Pons (tissue), 1 donor: Measurements from ENCODE around the gene HARBI1.
A peak's percentile ranks its signal among the peaks of the same experiment; 100 is the strongest.

Experiments
- DNase-seq: peaks from one replicate; pipeline ENCODE4 v3.0.0-alpha.2; 2016; ENCODE audit warnings: low spot score

The HARBI1 gene

DNA sequence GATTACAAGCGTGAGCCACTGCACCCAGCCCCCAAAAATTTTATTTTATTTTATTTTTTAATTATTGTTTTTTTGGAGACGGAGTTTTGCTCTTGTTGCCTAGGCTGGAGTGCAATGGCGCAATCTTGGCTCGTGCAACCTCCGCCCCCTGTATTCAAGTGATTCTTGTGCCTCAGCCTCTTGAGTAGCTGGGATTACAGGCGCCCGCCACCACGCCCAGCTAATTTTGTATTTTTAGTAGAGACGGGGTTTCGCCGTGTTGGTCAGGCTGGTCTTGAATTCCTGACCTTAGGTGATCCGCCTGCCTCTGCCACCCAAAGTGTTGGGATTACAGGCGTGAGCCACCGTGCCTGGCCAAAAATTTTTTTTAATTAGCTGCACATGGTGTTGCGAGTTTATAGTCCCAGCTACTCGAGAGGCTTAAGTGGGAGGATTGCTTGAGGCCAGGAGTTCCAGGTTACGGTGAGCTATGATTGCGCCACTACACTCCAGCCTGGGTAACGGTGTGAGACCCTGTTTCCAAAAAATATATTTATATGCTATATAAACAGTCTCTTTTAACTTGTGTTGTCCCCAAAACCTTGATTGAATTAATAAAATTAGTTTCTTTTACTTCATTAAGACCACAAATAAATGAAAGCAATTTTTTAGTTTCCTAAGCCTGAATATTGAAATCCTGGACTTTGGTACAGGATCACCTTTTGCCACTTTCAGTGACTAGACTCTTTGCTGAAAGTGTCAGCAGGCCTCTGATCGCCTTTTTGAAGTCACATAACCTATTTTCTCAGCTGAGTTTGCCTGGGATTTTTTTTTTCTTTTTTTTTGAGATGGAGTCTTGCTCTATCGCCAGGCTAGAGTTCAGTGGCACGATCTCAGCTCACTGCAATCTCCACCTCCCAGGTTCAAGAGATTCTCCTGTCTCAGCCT lies 16.5 kb upstream of the HARBI1 start:
- DNase-seq, result no peak

DNA sequence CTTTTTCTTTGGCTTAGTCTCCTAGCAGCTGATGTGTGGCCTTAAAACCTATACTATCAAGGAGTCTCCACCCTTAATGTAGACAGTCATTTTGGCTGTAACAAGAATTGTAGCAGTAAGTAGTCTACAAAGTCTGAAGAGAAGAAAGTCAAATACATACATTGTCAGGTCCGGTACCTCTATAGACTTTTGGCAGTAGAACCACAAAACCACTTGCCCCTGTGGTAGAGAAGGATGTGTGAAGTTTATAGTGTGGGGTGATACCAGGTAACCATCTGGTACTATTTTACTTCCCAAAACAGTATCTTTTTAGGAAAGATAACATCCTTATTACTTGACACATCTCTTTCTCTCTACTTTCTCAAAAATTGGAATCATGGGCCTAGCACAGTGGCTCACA lies 15.5 kb upstream of the HARBI1 start:
- DNase-seq, result no peak

DNA sequence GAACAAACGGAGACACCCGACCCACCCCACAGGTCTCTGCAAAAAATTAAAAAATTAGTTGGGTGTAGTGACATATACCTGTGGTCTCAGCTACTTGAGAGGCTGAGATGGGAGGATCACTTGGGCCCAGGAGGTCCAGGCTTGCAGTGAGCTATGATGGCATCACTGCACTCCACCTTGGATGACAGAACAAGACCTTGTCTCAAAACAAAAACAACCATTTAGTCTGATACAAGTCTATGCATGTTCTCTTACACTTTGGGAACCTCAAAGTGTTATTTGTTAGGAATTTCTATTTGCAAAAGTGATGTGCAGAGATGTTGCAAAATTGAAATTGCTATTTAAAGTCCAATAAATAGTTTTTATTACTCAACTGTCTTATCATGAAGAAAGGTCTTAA lies 14.6 kb upstream of the HARBI1 start:
- DNase-seq, result no peak

DNA sequence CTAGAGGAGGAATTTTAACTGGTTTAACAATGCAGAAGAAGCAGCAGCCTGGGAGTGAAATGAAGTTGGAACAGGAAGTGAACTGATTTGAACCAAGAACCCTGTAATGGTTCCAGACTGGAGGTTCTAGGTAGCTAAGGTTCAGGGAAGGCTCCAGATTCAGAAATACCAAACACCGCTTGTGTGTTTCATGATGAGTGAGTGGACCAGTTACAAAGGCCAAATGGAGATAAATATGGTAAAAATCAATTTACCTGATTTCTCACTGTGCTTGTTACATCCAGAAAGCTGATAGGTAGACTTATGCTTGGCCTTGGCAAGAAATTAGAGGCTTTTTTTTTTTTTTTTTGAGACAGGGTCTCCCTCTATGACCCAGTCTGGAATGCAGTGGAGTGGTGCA lies 13.2 kb upstream of the HARBI1 start:
- no peak for DNase-seq

DNA sequence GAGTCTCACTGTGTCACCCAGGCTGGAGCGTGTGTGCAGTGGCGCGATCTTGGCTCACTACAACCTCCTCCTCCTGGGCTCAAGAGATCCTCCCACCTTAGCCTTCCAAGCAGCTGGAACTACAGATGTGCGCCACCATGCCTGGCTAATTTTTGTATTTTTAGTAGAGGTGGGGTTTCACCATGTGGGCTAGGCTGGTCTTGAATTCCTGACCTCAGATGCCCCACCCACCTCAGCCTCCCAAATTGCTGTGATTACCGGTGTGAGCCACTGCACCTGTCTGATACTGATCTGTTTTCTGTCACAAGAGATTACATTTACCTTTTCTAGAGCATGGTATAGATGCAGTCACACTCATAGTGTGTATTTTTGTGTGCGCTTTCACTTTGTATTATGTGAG lies 11.9 kb upstream of the HARBI1 start:
- DNase-seq, result no peak

DNA sequence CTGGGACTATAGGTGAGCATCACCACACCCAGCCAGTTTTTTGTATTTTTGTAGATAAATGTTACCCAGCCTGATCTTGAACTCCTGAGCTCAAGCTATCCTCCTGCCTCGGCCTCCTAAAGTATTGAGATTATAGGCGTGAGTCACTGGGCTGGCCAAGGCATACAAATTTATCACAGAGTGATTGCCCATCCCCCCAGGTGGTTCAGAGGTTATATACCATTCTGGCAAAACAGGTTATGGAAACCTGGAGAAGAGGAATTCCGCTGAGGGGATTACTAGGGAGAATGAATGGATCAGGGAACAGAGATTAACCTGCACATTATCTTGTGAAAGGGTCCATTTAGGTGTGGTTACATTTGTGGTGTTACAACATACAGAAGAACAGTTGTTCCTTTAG lies 8.4 kb upstream of the HARBI1 start:
- no peak for DNase-seq

DNA sequence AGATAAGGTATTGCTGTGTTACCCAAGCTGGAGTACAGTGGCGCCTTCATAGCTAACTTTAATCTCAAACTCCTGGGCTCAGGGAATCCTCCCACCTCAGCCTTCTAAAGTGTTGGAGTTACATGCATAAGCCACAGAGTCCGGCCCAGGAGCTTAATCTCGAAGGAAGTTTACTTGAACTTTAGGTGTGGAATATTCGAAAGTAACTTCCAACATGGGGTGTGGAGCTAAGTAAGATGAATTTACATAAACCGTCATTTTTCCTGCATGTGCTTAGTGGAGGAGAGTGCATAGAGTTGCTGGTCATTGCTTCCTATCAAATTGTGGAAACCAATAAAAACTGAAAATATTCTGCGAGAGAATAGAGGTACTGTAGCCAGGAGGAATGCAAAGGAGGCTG lies 1.8 kb upstream of the HARBI1 start:
- no peak for DNase-seq

DNA sequence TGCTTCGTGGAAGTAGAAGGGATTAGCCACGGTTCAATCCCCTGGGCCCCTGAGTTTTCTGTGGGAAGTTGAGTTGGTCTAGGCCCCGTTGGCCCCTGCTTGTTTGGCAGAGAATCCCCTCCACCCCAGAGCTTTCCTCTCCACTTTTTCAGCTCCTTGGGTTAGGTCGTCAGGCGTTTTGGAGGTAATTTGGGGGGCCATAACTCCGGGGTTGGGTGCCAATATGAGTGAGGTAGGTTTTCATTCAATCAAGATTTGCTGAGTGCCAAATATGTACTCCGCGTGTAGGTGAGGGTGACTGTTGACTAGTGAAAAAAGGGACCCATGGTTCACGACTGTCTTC lies 916 bp upstream of the HARBI1 start:
- DNase-seq, result no peak

DNA sequence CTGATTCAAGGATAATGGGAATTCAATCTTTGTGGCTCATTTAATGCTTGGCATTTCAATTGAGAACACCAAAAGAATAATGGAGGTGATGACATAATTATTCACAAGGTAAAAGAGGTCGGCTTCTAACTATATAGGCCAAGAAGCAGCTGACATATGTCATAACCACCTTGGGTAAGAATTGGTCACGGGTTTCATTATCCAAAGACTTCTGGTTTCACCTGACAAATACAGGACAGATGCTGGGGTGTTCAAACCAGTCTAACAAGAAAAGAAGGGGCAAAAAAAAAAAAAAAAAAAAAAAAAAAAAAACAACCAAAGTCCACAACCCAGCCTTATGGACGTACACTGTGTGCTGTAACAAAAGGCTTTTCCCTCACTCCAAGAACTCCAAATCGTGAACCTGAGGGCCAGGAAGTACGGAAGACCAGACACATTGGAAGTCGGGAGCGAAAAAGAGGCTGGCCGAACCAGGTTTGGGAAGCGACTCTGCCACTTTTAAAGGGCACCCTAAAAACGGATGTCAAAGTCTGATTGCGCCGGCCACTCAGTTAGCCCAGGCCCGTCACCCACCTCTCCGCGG lies 385 bp downstream of the HARBI1 start:
- peak; percentile 39 for DNase-seq

DNA sequence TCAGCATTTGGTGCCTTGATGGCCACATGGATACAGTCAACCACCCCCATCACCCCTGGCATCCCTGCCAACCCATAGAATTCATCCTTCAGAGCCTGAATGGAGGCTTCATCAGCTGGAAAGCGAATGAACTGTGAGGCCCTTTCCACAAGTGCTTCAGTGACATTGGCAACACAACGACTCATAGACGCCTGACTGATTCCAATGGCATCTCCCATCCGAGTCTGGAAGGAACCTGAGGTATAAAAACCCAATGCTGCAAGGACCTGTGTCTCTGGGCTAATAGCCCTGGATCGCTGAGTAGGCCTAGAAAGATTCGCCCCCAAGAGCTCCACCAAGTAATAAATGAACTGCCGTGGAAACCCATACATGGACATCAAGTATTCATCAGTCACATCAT lies 1.3 kb downstream of the HARBI1 start:
- no peak for DNase-seq

DNA sequence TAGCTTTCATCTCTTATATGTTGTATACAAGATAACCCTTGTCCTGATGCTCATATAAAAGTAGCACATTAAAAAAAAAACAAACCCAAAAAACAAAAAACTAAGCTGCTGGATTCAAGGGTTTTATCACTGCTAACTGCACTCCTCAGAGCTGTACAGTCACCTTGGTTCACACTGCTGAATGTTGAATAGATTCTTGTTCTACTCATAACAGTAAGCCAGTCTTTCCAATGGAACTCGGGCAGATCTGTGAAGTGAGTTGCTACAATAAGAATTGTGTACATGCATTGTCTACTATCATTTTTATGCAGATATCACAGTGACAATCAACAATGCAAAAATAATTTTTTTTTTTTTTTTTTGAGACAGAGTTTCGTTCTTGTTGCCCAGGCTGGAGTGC lies 4.7 kb downstream of the HARBI1 start:
- peak; percentile 94 for DNase-seq

DNA sequence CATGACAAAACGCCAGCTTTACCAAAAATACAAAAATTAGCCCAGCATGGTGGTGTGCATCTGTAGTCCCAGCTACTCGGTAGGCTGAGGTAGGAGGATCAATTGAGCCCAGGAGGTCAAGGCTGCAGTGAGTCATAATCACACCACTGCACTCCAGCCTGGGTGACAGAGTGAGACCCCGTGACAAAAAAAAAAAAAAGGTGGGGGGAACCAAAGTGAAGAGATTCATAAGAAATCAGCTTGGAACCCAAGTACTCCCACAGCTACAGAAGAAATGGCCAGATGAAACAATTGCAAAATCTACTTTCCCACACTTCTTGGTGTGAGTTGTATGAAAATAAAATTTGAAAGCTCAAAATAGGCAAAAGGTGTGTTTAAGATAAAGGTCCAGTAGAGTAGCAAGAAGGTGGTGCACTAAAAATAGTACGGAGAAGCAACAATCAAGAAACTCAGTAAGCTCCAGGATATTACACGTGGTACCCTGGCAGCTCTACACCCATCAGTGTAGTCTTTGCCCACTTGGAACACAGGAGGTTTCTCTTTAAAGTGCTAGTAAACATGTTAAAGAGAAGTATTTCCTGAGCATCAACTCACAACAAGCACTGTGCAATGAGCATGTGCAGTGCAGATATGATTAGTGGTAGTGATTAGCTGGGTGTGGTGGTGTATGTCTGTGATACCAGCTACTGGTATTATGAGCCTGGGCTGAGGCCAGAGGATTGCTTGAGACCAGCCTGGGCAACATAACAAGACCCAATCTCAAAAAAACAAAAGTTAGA lies 5.3 kb downstream of the HARBI1 start:
- peak; percentile 60 for DNase-seq

DNA sequence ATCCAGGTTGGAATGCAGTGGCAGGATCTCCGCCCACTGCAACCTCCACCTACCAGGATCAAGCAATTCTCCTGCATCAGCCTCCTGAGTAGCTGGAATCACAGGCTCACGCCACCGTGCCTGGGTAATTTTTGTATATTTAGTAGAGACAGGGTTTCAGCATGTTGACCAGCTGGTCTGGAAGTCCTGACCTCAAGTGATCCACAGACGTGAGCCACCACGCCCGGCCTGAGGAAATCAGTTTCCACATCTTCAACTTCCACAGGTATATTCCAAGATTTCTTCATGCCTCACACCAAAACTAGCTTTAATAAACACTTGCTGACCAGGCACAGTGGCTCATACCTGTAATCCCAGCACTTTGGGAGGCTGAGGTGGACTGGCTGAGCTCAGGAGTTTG lies 7.6 kb downstream of the HARBI1 start:
- DNase-seq, result no peak

DNA sequence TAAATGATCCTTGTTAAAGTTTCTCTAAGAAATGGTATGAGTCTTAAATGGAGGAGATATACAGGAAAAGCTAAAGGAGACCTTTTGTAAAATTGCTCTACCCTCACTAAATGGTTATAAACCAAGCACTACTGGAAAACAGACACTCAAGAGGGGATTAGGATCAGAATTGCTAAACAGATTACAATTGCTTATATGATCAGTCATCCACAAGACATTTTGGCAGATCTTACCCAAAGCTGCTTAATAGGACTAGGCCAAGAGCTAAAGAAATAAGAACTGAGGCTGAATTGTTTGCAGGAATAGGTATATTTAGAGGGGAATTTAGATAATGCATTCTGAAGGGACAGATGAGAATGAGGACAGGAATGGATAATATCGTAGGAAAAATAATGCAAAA lies 9.5 kb downstream of the HARBI1 start:
- DNase-seq, result no peak

DNA sequence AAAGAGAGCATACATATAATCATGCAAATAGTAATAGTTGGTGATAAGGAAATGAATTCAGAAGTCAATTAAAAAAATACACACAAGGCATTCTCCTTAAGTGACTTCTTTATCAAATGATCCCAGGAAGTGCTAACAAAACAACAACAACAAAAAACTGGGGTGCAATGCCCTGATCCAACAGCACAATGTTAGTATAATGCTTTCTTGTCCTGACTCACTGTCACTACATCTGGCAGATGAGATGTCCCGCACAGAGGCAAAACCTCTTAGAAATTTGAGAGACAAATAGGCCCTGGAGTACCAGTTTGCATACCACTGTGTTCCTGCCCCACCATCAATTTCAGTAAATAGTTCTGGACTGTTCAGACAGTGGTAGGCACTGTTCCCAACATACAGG lies 12.2 kb downstream of the HARBI1 start:
- peak; percentile 71 for DNase-seq

DNA sequence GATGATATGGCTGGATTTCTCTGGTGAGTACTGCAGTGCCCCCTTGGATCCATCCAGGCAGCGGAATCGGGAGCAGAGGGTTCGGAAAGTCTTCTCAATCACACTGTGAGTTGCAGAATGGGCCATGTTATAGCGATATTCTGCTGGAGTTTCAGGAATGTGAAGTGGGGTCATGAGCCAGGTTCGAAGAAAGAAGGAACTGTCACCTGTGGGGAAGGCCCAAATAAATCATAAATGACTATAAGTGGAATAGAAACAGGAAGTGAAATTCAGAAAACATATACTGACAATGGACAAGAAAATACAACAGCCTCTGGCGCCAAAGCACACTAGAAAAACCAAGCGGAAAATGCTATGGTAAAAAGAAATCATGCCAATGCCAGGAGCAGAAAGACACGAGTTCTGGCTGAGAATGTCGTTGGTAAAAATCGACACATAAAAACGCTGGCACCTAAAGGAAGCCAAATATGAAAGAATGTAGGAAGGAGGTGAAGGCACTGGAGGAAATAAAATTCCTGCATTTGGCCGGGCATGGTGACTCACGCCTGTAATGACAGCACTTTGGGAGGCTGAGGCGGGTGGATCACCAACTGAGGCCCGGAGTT lies 13.2 kb downstream of the HARBI1 start:
- DNase-seq, result no peak

DNA sequence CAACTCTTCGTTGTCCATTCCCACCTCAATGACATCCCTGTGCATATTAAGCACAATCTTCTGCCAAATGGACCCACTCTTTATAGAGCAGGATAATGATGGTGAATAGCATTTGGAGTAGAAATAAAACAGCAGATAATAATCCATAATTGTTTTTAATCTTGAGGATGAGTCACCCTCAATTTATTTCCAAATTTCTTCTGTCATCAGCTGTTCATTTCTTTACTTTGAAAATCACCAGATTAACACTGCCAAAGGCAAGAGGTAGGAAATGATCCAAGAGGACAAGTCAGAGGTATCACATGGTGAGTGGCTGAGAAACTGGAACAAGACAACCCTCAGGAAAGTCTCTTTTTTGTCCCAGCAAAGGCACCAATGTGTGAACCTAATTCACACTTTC lies 15.9 kb downstream of the HARBI1 start:
- DNase-seq, result peak; percentile 47

DNA sequence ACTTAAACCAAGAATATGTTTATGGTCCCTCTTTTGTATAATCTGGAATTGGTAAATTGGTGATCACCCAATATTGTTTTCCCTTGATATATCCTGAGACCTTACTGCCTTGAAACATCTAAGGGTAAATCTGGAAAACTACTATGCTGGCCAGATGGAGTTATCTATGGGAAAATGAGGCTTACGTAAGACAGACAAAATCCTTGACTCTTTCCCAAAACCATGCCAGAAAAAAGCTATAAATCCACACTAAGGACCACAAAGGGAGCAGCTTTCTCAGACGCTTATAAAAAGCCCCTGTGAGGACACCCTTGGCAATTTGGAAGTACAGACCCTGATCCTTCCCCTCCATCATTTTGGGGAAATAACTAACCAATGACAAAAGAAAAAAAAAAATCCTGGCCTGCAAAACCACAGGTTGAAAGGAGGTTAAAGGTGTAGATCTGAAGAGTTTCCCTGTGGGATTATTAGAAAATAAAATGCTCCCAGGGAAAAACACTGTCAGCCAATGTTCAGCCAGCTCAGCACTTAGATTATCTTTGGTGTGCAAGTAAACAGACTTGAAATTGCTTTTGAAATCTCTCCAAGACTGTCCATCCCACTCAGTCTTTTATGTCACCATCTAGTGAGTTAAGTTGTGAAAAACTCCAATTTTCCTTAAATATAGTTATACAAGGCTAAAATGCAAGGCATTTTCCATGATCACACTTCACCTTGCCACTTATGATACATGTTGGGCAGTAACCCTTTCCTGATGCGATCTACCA lies 16.6 kb downstream of the HARBI1 start:
- DNase-seq, result no peak

DNA sequence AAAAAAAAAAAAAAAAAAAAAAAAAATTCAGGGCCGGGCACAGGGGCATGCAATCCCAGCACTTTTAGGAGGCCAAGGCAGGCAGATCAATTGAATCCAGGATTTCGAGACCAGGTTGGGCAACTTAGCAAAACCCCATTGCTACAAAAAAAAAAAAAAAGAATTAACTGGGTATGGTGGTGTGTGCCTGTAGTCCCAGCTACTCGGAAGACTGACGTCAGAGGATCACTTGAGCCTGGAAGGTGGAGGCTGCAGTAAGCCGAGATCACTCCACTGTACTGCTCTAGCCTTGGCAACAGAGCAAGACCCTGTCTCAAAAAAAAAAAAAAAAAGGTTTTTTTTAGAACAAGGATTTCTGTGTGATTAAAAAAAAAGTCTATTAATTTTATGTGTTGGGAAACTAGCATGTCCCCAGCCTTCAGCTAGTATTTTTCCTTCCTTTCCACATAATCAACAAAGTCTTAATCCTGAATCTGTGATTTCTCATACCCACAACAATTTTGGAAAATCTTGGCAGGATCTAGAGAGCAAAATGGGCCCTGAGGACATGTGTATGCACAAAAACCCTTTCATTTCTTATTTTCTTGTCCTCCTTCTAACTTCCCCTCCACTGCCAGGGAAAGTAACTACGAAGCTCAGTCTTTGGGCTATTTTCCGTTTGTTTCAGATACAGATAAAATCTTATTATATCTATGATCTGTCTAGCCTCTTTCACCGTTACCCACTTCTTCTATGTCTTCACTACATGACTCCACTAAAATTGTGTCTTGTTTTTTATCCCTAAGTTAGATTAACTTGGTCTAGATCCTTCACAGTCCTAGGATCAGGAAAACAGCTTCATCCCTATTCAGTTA lies 17.5 kb downstream of the HARBI1 start:
- DNase-seq, result no peak

DNA sequence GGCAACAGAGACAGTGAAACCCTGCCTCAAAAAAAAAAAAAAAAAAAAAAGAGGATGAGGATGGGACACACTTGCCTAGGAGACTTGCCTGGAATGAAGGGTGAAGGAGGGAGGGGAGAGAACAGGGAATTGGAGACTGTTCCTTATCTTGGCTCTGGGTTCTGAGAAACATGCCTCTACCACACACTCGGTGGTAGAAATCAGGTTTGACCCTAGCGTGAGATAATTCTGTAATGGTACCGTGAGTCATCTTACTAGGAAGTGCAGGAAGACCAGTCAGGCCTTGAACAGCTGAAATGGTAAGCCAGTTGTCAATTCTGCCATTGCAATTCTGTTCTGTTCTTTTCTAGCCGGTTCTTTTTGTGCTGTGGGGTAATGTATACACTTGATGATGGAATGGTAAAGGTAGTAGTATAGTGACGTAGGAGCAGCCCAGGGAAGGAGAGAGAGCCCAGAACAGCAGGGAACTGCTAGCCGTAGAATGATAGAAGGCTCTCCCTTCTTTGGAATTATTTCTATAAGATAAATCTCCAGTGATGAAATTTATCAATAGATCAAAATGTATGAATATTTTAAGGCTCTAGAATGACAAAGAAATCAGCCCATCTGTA lies 19.3 kb downstream of the HARBI1 start:
- DNase-seq, result no peak

DNA sequence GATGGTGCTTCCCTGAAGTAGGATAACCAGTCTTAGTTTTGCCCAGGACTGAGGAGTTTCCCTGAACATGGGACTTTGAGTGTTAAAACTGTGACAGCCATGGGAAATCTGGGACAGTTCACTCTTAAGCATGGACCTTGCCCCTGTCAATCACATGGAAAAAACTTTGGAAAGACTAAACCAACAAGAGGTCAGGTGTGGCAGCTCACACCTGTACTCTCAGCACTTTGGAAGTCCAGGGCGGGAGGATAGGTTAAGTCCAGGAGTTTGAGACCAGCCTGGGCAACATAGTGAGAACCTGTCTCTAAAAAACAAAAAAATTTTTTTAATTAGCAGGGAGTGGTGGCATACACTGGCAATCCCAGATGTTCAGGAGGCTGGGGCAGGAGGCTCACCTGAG lies 19.9 kb downstream of the HARBI1 start:
- no peak for DNase-seq
